Measurements from ENCODE around the gene TMEM100.

The TMEM100 gene

DNA sequence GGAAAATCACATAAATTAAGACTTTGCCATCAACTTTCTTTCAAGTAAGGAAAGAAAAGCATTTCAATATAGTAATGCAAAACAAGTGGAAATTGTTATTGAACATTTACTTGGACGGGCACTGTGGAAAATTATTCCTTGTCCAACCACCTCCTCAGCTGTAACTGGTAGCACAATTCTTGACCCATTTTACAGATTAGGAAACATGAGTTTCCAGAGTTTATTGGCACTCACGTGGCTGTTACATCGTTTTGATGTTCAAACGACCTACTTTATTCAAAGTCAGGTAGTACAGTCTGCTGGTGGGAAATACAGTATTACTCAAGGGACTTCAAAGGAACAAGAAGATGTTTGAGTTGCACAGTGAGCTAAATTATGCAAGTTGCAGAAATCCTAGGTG lies 27.3 kb upstream of the TMEM100 start:
- TF ChIP-seq EZH2phosphoT487 (IDR thresholded peaks at IDR 0.05; ENCODE audit: borderline replicate concordance, low read length), result no peak
- TF ChIP-seq, protein P1, sequence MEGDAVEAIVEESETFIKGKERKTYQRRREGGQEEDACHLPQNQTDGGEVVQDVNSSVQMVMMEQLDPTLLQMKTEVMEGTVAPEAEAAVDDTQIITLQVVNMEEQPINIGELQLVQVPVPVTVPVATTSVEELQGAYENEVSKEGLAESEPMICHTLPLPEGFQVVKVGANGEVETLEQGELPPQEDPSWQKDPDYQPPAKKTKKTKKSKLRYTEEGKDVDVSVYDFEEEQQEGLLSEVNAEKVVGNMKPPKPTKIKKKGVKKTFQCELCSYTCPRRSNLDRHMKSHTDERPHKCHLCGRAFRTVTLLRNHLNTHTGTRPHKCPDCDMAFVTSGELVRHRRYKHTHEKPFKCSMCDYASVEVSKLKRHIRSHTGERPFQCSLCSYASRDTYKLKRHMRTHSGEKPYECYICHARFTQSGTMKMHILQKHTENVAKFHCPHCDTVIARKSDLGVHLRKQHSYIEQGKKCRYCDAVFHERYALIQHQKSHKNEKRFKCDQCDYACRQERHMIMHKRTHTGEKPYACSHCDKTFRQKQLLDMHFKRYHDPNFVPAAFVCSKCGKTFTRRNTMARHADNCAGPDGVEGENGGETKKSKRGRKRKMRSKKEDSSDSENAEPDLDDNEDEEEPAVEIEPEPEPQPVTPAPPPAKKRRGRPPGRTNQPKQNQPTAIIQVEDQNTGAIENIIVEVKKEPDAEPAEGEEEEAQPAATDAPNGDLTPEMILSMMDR (IDR thresholded peaks at IDR 0.05; ENCODE audit: low read depth, low read length, poor library complexity, severe bottlenecking), result no peak
- Histone ChIP-seq H3K9me2 (replicated peaks; ENCODE audit: control insufficient read depth, low read length) (no peaks in the 10 kb centered on the region), H3K36me3 (ENCODE audit: control insufficient read depth, low read length) (no peaks in the 10 kb centered on the region), H3K4me3 (ENCODE audit: low read length) (no peak overlapping the region; the same call in 1 of the 2 replicates), H3K79me2 (ENCODE audit: control insufficient read depth, low read length) (peaks cover 10% of the 10 kb centered on the region), H3K9me3 (ENCODE audit: control insufficient read depth, insufficient read depth, low read length) (no peaks in the 10 kb centered on the region), H3F3A (ENCODE audit: control insufficient read depth, insufficient read depth) (0 out of 2 replicates have a peak, but pooled peaks cover 4% of the 10 kb centered on the region), H3K27ac (ENCODE audit: low read depth, low read length) (no peak overlapping the region), H3K27me3 (ENCODE audit: control insufficient read depth, low read length) (no peaks in the 10 kb centered on the region), H4K20me1 (ENCODE audit: control insufficient read depth, insufficient read depth, low read depth, low read length) (no peaks in the 10 kb centered on the region), H3K4me2 (ENCODE audit: low read length) (peak overlapping the region; percentile 84), H3K4me1 (ENCODE audit: control insufficient read depth, low read length) (peaks cover 17% of the 10 kb centered on the region)

- no peak for TF ChIP-seq EZH2phosphoT487 (IDR thresholded peaks at IDR 0.05; ENCODE audit: borderline replicate concordance, low read length)
- TF ChIP-seq, protein P1 (IDR thresholded peaks at IDR 0.05; ENCODE audit: low read depth, low read length, poor library complexity, severe bottlenecking), result no peak
- no peak overlapping the region for H3K4me3 ChIP-seq (ENCODE audit: low read length)
- no peaks in the 10 kb centered on the region for H3K36me3 ChIP-seq (ENCODE audit: control insufficient read depth, low read length)
- no peak overlapping the region for H3K27ac ChIP-seq (ENCODE audit: low read depth, low read length)
- H3K79me2 ChIP-seq (ENCODE audit: control insufficient read depth, low read length), result peaks cover 10% of the 10 kb centered on the region
- peaks cover 8% of the 10 kb centered on the region; the same call in 1 of the 2 replicates for H3F3A ChIP-seq (ENCODE audit: control insufficient read depth, insufficient read depth)
- H3K27me3 ChIP-seq (ENCODE audit: control insufficient read depth, low read length), result no peaks in the 10 kb centered on the region
- no peak overlapping the region for H3K4me2 ChIP-seq (ENCODE audit: low read length)
- H3K9me2 ChIP-seq (replicated peaks; ENCODE audit: control insufficient read depth, low read length), result no peaks in the 10 kb centered on the region
- peaks cover 17% of the 10 kb centered on the region for H3K4me1 ChIP-seq (ENCODE audit: control insufficient read depth, low read length)
- H3K9me3 ChIP-seq (ENCODE audit: control insufficient read depth, insufficient read depth, low read length), result no peaks in the 10 kb centered on the region
- H4K20me1 ChIP-seq (ENCODE audit: control insufficient read depth, insufficient read depth, low read depth, low read length), result no peaks in the 10 kb centered on the region
These were observed 26.2 kb upstream of the TMEM100 start for GRCh38 chr17:55748841-55749240.

GRCh38 chr17:55747209-55747608 lies 24.5 kb upstream of the TMEM100 start:
- Histone ChIP-seq H3K4me3 (ENCODE audit: low read length) (no peak overlapping the region), H3K9me2 (replicated peaks; ENCODE audit: control insufficient read depth, low read length) (no peaks in the 10 kb centered on the region), H3F3A (ENCODE audit: control insufficient read depth, insufficient read depth) (peaks cover 4% of the 10 kb centered on the region; the same call in 1 of the 2 replicates), H3K4me1 (ENCODE audit: control insufficient read depth, low read length) (peaks cover 29% of the 10 kb centered on the region), H4K20me1 (ENCODE audit: control insufficient read depth, insufficient read depth, low read depth, low read length) (no peaks in the 10 kb centered on the region), H3K9me3 (ENCODE audit: control insufficient read depth, insufficient read depth, low read length) (no peaks in the 10 kb centered on the region), H3K27ac (ENCODE audit: low read depth, low read length) (no peak overlapping the region), H3K36me3 (ENCODE audit: control insufficient read depth, low read length) (no peaks in the 10 kb centered on the region), H3K27me3 (ENCODE audit: control insufficient read depth, low read length) (no peaks in the 10 kb centered on the region), H3K79me2 (ENCODE audit: control insufficient read depth, low read length) (peaks cover 10% of the 10 kb centered on the region), H3K4me2 (ENCODE audit: low read length) (no peak overlapping the region)
- TF ChIP-seq, protein P1 (IDR thresholded peaks at IDR 0.05; ENCODE audit: low read depth, low read length, poor library complexity, severe bottlenecking), result no peak
- TF ChIP-seq EZH2phosphoT487 (IDR thresholded peaks at IDR 0.05; ENCODE audit: borderline replicate concordance, low read length), result no peak
